ENCODE results near the gene GPN2. TPM values are rescaled to one million over a fixed set of nuclear protein-coding genes. Genes with fewer than 3 reads are reported as not detected.

GPN2 gene
- 31.9 to 43.7 TPM (median 37.2 TPM) in 3 replicates for polyA plus RNA-seq
- polyA plus RNA-seq (2011; ENCODE audit: low read depth): 8.2 TPM
- polyA plus RNA-seq (2011; cell fraction: cytosol; rRNA removed): 31.2 and 33.2 TPM in 2 replicates
- polyA plus RNA-seq (2011; cell fraction: nucleus; rRNA removed): 29.8 and 42.6 TPM in 2 replicates
- polyA plus RNA-seq (2012; ENCODE audit: low replicate concordance): 15.2 and 33.1 TPM in 2 replicates
- 32.8 to 56.8 TPM (median 45.6 TPM) in 3 replicates for polyA minus RNA-seq
- polyA minus RNA-seq (2011; cell fraction: cytosol; rRNA and poly(A)+ RNA removed): 17.3 TPM
- polyA minus RNA-seq (2011; cell fraction: nucleus; rRNA and poly(A)+ RNA removed): 19.7 and 26.1 TPM in 2 replicates

GRCh38 chr1:26889551-26890466, at the start of gene GPN2:
TSS of gene GPN2 (minus strand) at chr1:26890283. CDS start at chr1:26890096, 187 bp downstream.
- peaks cover 28% of the 10 kb centered on the region for H3K79me2 ChIP-seq (ENCODE audit: control insufficient read depth, insufficient read depth, low read length)
- TF ChIP-seq EZH2 (IDR thresholded peaks at IDR 0.05; ENCODE audit: low read length): no peak
- peak within 1 kb of the TSS; percentile 94 for H3K9ac ChIP-seq (ENCODE audit: control insufficient read depth, extremely low read depth, insufficient read depth, low read length)
- peaks cover 20 to 26% of the 10 kb centered on the region in 2 experiments for H3K36me3 ChIP-seq (ENCODE audit: control insufficient read depth in 2 of 2, extremely low read depth in 1 of 2, insufficient read depth in 2 of 2, low read length in 2 of 2)
- DNase-seq (ENCODE audit: low read depth, low spot score) (no peak), FAIRE-seq (peak; percentile 67)
- H3K27ac ChIP-seq (ENCODE audit: control insufficient read depth, insufficient read depth, low read length): peak within 1 kb of the TSS; percentile 90
- peak within 1 kb of the TSS; percentile 72 for H3K4me2 ChIP-seq (ENCODE audit: control insufficient read depth, extremely low read depth, insufficient read depth, low read depth, low read length)
- H3K27me3 ChIP-seq (ENCODE audit: control insufficient read depth, extremely low read depth, insufficient read depth, low read length): no peaks in the 10 kb centered on the region
- dilution Hi-C loops (cut with MboI; ENCODE audit: extremely low pct_ligation_motif_present, low sequenced_read_pairs): no loop called here
- peak within 1 kb of the TSS; percentile 87 for H2AFZ ChIP-seq (ENCODE audit: control insufficient read depth, low read length)
- H3K4me1 ChIP-seq (ENCODE audit: control insufficient read depth, extremely low read depth, insufficient read depth, low read length): peaks cover 24% of the 10 kb centered on the region
- peak within 1 kb of the TSS; percentile 67 to 90 (median 85) for H3K4me3 ChIP-seq (ENCODE audit: control insufficient read depth in 2 of 3, extremely low read depth in 1 of 3, insufficient read depth in 2 of 3, low read depth in 1 of 3, low read length in 3 of 3)
- peaks cover 2% of the 10 kb centered on the region for H4K20me1 ChIP-seq (ENCODE audit: control insufficient read depth, extremely low read depth, insufficient read depth, low read length)
- no peaks in the 10 kb centered on the region for H3K9me1 ChIP-seq (ENCODE audit: control insufficient read depth, extremely low read depth, insufficient read depth, low read length)
- H3K9me3 ChIP-seq (ENCODE audit: control insufficient read depth, low read depth, low read length): no peaks in the 10 kb centered on the region

- peaks cover 27 to 41% of the 10 kb centered on the region in 2 experiments for H3K36me3 ChIP-seq (ENCODE audit: control insufficient read depth in 2 of 2, extremely low read depth in 1 of 2, insufficient read depth in 2 of 2, low read length in 2 of 2)
- H3K27me3 ChIP-seq (ENCODE audit: control insufficient read depth, extremely low read depth, insufficient read depth, low read length): no peaks in the 10 kb centered on the region
- no peaks in the 10 kb centered on the region for H3K4me1 ChIP-seq (ENCODE audit: control insufficient read depth, extremely low read depth, insufficient read depth, low read length)
- H3K4me3 ChIP-seq (ENCODE audit: control insufficient read depth in 2 of 3, extremely low read depth in 1 of 3, insufficient read depth in 2 of 3, low read depth in 1 of 3, low read length in 3 of 3): no peak overlapping the region
- H3K9me3 ChIP-seq (ENCODE audit: control insufficient read depth, low read depth, low read length): no peaks in the 10 kb centered on the region
- H4K20me1 ChIP-seq (ENCODE audit: control insufficient read depth, extremely low read depth, insufficient read depth, low read length): no peaks in the 10 kb centered on the region
- H3K27ac ChIP-seq (ENCODE audit: control insufficient read depth, insufficient read depth, low read length): no peak overlapping the region
- H3K9ac ChIP-seq (ENCODE audit: control insufficient read depth, extremely low read depth, insufficient read depth, low read length): no peak overlapping the region
- H3K4me2 ChIP-seq (ENCODE audit: control insufficient read depth, extremely low read depth, insufficient read depth, low read depth, low read length): no peak overlapping the region
- dilution Hi-C loops (cut with MboI; ENCODE audit: extremely low pct_ligation_motif_present, low sequenced_read_pairs): no loop called here
- FAIRE-seq (no peak), DNase-seq (ENCODE audit: low read depth, low spot score) (no peak)
- H2AFZ ChIP-seq (ENCODE audit: control insufficient read depth, low read length): no peak overlapping the region
- no peaks in the 10 kb centered on the region for H3K9me1 ChIP-seq (ENCODE audit: control insufficient read depth, extremely low read depth, insufficient read depth, low read length)
- no peak for TF ChIP-seq EZH2 (IDR thresholded peaks at IDR 0.05; ENCODE audit: low read length)
- no peak for TF ChIP-seq CTCF (optimal IDR thresholded peaks at IDR 0.05 in 1 of 3, IDR thresholded peaks at IDR 0.05 in 1 of 3, conservative IDR thresholded peaks at IDR 0.05 in 1 of 3; ENCODE audit: extremely low read depth in 1 of 3, insufficient read depth in 2 of 3, low read length in 3 of 3)
- H3K79me2 ChIP-seq (ENCODE audit: control insufficient read depth, insufficient read depth, low read length): peaks cover 36% of the 10 kb centered on the region
These were observed 48.6 kb upstream of the GPN2 start for GRCh38 chr1:26938659-26939025.

All from keratinocyte (primary cell).